CD4-positive, alpha-beta T cell treated with Interleukin-2 at 100 ng/mL for 4 hours (primary cell): ENCODE data around the gene B3GALNT2.
"Not testable (repeated sequence)": the region's sequence is repeated elsewhere in the genome, so short reads cannot be mapped to it uniquely, and the experiment has no call there.

Experiments
- DNase-seq: peaks from one replicate; pipeline ENCODE4 v3.0.0-alpha.2; 2020; ENCODE audit warnings: low spot score

B3GALNT2 gene

GRCh38 chr1:235503403-235504121, 690 bp downstream of the B3GALNT2 start:
- DNase-seq = peak; percentile 2

- DNase-seq = no peak
Measured at GRCh38 chr1:235502601-235503402, 1.4 kb downstream of the B3GALNT2 start.

GRCh38 chr1:235500971-235501540, 3.2 kb downstream of the B3GALNT2 start:
- DNase-seq = no peak

DNA sequence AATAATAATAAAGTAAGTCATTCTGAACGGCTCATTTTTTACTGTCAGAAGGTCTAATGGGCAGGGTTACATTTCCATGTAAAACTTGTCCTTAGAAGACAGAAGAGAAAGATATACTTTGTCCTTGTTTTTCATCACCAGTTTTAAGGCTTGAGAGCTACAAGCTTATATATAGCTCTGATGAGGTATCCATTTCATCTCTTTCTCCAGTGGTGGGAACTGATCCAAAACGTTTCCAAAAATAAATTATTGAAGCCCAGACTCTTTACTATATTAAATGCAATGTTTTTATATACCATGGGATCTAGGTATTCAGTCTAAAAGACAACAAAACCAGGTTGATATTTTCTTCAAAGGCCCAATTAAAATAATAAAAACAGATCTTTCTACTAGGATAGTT, 8.7 kb downstream of the B3GALNT2 start:
- DNase-seq = no peak

GRCh38 chr1:235495030-235495429, 9.2 kb downstream of the B3GALNT2 start:
- DNase-seq = no peak

GRCh38 chr1:235494531-235494930, 9.7 kb downstream of the B3GALNT2 start:
- DNase-seq = no peak

DNA sequence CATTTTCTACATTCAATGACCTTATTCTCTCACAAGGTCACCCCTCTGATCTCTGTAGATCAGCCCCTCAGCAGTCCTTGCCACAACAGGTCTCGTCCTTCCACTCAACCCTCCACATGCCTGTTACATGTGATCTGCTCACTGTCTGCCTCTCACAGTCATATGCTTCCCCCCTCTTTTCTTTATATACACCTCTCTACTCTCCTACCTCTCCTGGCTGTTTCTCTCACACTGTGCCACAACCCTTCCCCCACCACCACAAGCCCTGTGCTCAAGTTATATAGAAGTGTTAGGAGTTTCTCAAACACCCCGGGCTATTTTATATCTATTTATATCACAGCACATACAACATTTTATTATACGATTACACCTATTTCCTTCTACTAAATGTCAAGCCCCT, 12.6 kb downstream of the B3GALNT2 start:
- no peak for DNase-seq

GRCh38 chr1:235486321-235486720, 17.9 kb downstream of the B3GALNT2 start:
- no peak for DNase-seq

DNA sequence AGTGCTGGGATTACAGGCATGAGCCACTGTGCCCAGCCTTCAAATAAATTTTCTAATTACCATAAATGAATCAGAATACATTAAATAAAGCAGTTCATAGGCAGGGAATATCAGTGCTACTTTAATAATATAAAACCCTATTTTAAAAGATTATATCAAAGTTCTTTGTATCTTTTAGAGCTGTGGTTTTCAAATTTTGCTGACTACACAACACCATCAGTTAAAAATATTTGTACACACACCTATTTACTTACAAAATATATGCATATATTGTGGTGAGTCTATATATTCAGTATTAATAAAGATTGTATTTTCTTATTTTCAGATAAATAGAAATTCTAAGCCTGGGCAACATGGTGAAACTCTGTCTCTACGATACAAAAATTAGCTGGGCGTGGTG, 18.7 kb downstream of the B3GALNT2 start:
- no peak for DNase-seq

GRCh38 chr1:235483090-235483489, 21.2 kb downstream of the B3GALNT2 start:
- DNase-seq = no peak

- no peak for DNase-seq
Measured at GRCh38 chr1:235473806-235474205, 30.4 kb downstream of the B3GALNT2 start.

GRCh38 chr1:235470741-235471439, 33.4 kb downstream of the B3GALNT2 start:
- no peak for DNase-seq

- not testable (repeated sequence) for DNase-seq
Measured at GRCh38 chr1:235469897-235470296, 34.4 kb downstream of the B3GALNT2 start.

DNA sequence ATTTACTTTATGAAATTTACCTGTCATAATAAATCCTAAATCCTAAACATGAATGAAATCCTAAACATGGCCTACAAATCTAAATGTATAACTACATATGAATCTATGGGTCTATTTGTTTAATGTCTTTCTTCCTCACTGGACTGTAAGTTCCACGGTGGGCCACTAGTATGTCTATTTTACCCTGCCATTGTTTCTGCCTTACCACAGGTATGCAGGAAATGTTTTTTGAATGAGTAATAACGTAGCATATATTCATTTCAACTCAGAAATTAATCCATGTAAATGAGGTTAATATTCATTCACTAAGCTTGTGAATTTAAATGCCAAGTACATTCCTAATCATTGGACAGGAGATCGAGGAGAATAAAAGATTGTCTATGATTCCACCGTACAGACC, 35.3 kb downstream of the B3GALNT2 start:
- no peak for DNase-seq

DNA sequence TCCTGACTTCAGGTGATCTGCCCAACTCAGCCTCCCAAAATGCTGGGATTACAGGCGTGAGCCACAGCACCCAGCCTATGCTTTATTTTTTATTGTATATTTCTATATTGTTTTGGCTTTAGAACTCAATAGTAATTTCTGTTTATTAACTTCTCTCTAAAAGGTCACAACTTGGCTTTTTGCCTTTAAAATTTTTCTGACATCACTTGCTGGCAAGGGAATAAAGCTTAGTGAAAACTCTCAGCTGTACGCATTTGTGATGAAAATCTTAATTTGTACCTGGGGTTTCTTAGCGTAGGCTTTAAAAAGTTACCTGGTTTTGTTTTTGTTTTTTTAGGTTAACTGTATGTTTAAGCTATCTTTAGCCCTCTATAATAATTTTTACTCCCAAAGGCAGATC, 36.2 kb downstream of the B3GALNT2 start:
- DNase-seq = no peak

GRCh38 chr1:235465066-235465465, 39.2 kb downstream of the B3GALNT2 start:
- DNase-seq = no peak

GRCh38 chr1:235462832-235463231, 41.4 kb downstream of the B3GALNT2 start:
- DNase-seq = not testable (repeated sequence)

DNA sequence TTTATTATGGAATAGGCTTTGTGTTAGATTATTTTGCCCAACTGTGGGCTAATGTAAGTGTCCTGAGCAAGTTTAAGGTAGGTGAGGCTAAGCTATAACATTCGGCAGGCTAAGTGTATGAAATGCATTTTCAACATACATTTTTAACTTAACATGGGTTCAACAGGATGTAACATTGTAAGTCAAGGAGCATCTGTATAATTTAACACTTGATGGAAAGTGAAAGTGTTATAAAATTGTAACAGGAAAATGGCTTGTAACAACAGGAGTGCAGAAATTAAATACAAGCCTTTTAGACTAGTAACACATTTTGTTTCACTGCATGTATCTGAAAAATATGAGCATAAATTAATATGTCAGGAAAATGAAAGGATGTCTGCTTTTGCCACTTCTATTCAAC, 42.3 kb downstream of the B3GALNT2 start:
- DNase-seq = no peak

- no peak for DNase-seq
Measured at GRCh38 chr1:235460770-235461169, 43.5 kb downstream of the B3GALNT2 start.

- DNase-seq = not testable (repeated sequence)
Measured at GRCh38 chr1:235457856-235458255, 46.4 kb downstream of the B3GALNT2 start.

GRCh38 chr1:235455823-235456222, 48.4 kb downstream of the B3GALNT2 start:
- no peak for DNase-seq

DNA sequence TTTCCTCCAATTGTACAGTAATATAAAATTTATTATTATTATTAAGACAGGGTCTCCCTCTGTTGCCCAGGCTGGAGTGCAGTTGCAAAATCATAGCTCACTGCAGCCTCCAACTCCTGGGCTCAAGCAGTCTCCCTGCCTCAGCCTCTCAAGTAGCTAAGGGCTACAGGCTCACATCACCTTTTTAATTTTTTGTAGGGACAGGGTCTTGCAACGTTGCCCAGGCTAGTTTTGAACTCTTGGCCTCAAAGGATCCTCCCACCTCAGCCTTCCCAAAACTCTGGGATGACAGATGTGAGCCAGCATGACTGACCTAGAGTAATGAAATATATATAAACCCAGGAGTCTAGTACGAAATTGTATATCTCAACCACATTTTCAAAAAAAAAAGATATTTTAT, 49.2 kb downstream of the B3GALNT2 start:
- no peak for DNase-seq

- DNase-seq = no peak
Measured at GRCh38 chr1:235454021-235454420, 50.2 kb downstream of the B3GALNT2 start.
